Uterus (tissue), 4 donors: Measurements from ENCODE around the gene OR52E5. TPM values are rescaled to one million over a fixed set of nuclear protein-coding genes. Genes with fewer than 3 reads are reported as not detected.

ENCODE experiments used
- DNase-seq, 2 donors: peaks; one replicate each; pipeline ENCODE4 v3.0.0-alpha.2; 2019 to 2020
- H3K27ac ChIP-seq, 2 donors: fragments of 200-600 bp; sonication (generic); 1 replicate in 1 of 2; 2 replicates in 1 of 2; pipeline ENCODE4 v1.5.1; 2016 to 2018
- H3K27me3 ChIP-seq, 2 donors: fragments of 200-600 bp; sonication (generic); one replicate each; pipeline ENCODE4 v1.5.1; 2018 to 2019; ENCODE audit warnings: control low read depth in 1 of 2
- H3K36me3 ChIP-seq, 2 donors: fragments of 200-600 bp; sonication (generic); one replicate each; pipeline ENCODE4 v1.5.1; 2019; ENCODE audit warnings: control low read depth in 1 of 2
- H3K4me1 ChIP-seq, 2 donors: fragments of 200-600 bp; sonication (generic); one replicate each; pipeline ENCODE4 v1.5.1; 2018 to 2019; ENCODE audit warnings: control low read depth in 1 of 2
- H3K4me3 ChIP-seq, 2 donors: fragments of 200-600 bp; sonication (generic); 1 replicate in 1 of 2; 2 replicates in 1 of 2; pipeline ENCODE4 v1.5.1; 2018 to 2019; ENCODE audit warnings: mild to moderate bottlenecking in 1 of 2
- H3K9me3 ChIP-seq, 2 donors: fragments of 200-600 bp; sonication (generic); one replicate each; pipeline ENCODE4 v1.5.1; 2019; ENCODE audit warnings: control low read depth in 1 of 2
- CTCF ChIP-seq, 4 experiments: fragments of 200-600 bp in 2 of 4; fragments of 450-650 bp in 2 of 4; sonication (generic) in 2 of 4; IDR thresholded peaks; one replicate each; pipeline ENCODE4 v1.5.1; 2016 to 2019; ENCODE audit warnings: antibody characterized with exemption in 4 of 4, mild to moderate bottlenecking in 2 of 4, moderate library complexity in 1 of 4
- POLR2A ChIP-seq, 2 donors: fragments of 450-650 bp; IDR thresholded peaks; one replicate each; pipeline ENCODE4 v1.6.1; 2016; ENCODE audit warnings: antibody characterized with exemption in 2 of 2, mild to moderate bottlenecking in 1 of 2, moderate library complexity in 1 of 2
- intact Hi-C: fragments of 100-400 bp; cut with DNase I; formaldehyde crosslinking; loops from one replicate; pipeline ENCODE4 v1.15.1; 2023; ENCODE audit warnings: low total_unique reads
- total RNA-seq, 4 donors: library from RNA; depleted of rRNA in 3 of 4; stranded (reverse); fragments of >200 nt in 3 of 4; gene quantifications; one replicate each; pipeline versions ENCODE4 v1.1.0 to v1.2.4, GENCODE V29; 2014 to 2023
- donor health status: DM: yes; HTN: yes; CAD: no.

Gene OR52E5
- total RNA-seq, 4 donors from 2014 or later = not detected

GRCh38 chr11:5938603-5938965 lies 45.6 kb downstream of the OR52E5 start:
- H3K27ac ChIP-seq = no peak overlapping the region
- H3K4me3 ChIP-seq = no peak overlapping the region
- H3K4me1 ChIP-seq = no peaks in the 10 kb centered on the region
- H3K9me3 ChIP-seq = no peaks in the 10 kb centered on the region
- intact Hi-C loops = no loop called here
- H3K36me3 ChIP-seq = no peaks in the 10 kb centered on the region
- no peak for DNase-seq
- H3K27me3 ChIP-seq = no peaks in the 10 kb centered on the region
- no peak for TF ChIP-seq CTCF (IDR thresholded peaks at IDR 0.05)
- no peak for TF ChIP-seq POLR2A (IDR thresholded peaks at IDR 0.05)

GRCh38 chr11:5940748-5941147 lies 47.7 kb downstream of the OR52E5 start:
- no peak for DNase-seq
- Histone ChIP-seq H3K27me3 (no peaks in the 10 kb centered on the region), H3K4me1 (no peaks in the 10 kb centered on the region), H3K4me3 (no peak overlapping the region), H3K27ac (no peak overlapping the region), H3K36me3 (no peaks in the 10 kb centered on the region), H3K9me3 (no peaks in the 10 kb centered on the region)
- intact Hi-C loops = no loop called here
- no peak for TF ChIP-seq POLR2A (IDR thresholded peaks at IDR 0.05)
- no peak for TF ChIP-seq CTCF (IDR thresholded peaks at IDR 0.05)

- no peaks in the 10 kb centered on the region for H3K9me3 ChIP-seq
- H3K27ac ChIP-seq = no peak within 1 kb of the TSS
- no peaks in the 10 kb centered on the region for H3K4me1 ChIP-seq
- H3K4me3 ChIP-seq = no peak within 1 kb of the TSS
- H3K36me3 ChIP-seq = no peaks in the 10 kb centered on the region
- no peaks in the 10 kb centered on the region for H3K27me3 ChIP-seq
- no peak for TF ChIP-seq POLR2A (IDR thresholded peaks at IDR 0.05)
- TF ChIP-seq CTCF (IDR thresholded peaks at IDR 0.05) = no peak
- no peak for DNase-seq
- intact Hi-C loops = no loop called here
Measured at GRCh38 chr11:5941951-5942350, 48.9 kb downstream of the OR52E5 start, which contains the start of gene OR56A3. TSS of gene OR56A3 (plus strand) at chr11:5942251. CDS start at chr11:5947347, 5,096 bp downstream.

Other genes starting within 250 kb of the OR52E5 start
- gene TRIM5, start 208.1 kb upstream of the OR52E5 start, total RNA-seq = 10 to 100 TPM in 3 of 4 donors, 1 to 10 TPM in 1; 4.4 to 50.4 (median 37.4) TPM
- 10 to 100 TPM; 10.9 to 64.8 (median 25.4) TPM for gene TRIM22, start 203.4 kb upstream of the OR52E5 start, total RNA-seq
- under 1 TPM in 1 of 4 donors, not detected in 3; 0.79 TPM for gene OR56B1, start 156.8 kb upstream of the OR52E5 start, total RNA-seq
- gene OR52N4, start 139.0 kb upstream of the OR52E5 start, total RNA-seq = 1 to 10 TPM in 1 of 4 donors, not detected in 3; 1.9 TPM
- gene OR52N5, start 109.9 kb upstream of the OR52E5 start, total RNA-seq = under 1 TPM in 1 of 4 donors, not detected in 3; 0.14 TPM
- gene OR52N1, start 101.9 kb upstream of the OR52E5 start, total RNA-seq = under 1 TPM in 1 of 4 donors, not detected in 3; 0.07 TPM
- not detected for gene OR52N2, start 84.3 kb upstream of the OR52E5 start, total RNA-seq
- gene OR52E6, start 51.3 kb upstream of the OR52E5 start, total RNA-seq = not detected
- not detected for gene OR52E8, start 35.5 kb upstream of the OR52E5 start, total RNA-seq
- gene OR52E4, start 12.6 kb upstream of the OR52E5 start, total RNA-seq = not detected
- gene OR56A3, start 49.0 kb downstream of the OR52E5 start, total RNA-seq = not detected
- gene OR56A5, start 75.3 kb downstream of the OR52E5 start, total RNA-seq = not detected
- gene OR52L1, start 93.8 kb downstream of the OR52E5 start, total RNA-seq = not detected
- not detected for gene OR56A4, start 113.7 kb downstream of the OR52E5 start, total RNA-seq
- under 1 TPM in 2 of 4 donors, not detected in 2; 0.07 to 0.12 TPM for gene OR56A1, start 137.6 kb downstream of the OR52E5 start, total RNA-seq
- not detected for gene OR56B4, start 214.5 kb downstream of the OR52E5 start, total RNA-seq